ENCODE measurements around the gene ASCL4.

DNA sequence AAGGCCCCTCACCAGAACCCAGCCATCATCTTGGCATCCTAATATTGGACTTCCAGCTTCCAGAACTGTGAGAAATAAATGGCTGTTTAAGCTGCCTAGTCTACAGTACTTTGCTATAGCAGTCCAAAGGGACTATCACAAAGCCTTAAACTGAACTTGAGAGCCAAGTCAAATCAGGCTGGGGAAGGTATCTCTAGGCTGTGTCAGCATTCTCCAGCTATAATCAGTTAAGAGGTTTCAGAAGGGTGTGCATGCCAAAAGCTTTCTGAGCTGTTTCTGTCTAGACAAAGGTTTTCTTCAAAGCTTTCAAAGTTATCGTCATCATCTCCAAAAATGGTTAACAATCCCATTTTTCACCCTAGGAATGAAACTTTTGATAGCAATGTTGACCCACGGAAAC lies 7.6 kb downstream of the ASCL4 start:
- TF ChIP-seq, protein P1, sequence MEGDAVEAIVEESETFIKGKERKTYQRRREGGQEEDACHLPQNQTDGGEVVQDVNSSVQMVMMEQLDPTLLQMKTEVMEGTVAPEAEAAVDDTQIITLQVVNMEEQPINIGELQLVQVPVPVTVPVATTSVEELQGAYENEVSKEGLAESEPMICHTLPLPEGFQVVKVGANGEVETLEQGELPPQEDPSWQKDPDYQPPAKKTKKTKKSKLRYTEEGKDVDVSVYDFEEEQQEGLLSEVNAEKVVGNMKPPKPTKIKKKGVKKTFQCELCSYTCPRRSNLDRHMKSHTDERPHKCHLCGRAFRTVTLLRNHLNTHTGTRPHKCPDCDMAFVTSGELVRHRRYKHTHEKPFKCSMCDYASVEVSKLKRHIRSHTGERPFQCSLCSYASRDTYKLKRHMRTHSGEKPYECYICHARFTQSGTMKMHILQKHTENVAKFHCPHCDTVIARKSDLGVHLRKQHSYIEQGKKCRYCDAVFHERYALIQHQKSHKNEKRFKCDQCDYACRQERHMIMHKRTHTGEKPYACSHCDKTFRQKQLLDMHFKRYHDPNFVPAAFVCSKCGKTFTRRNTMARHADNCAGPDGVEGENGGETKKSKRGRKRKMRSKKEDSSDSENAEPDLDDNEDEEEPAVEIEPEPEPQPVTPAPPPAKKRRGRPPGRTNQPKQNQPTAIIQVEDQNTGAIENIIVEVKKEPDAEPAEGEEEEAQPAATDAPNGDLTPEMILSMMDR (IDR thresholded peaks at IDR 0.05): no peak
- no peak for TF ChIP-seq POLR2A (IDR thresholded peaks at IDR 0.05)
